ENCODE results near the gene COMMD7.
"Not testable (repeated sequence)": the region's sequence is repeated elsewhere in the genome, so short reads cannot be mapped to it uniquely, and the experiment has no call there.

Gene COMMD7

GRCh38 chr20:32697608-32698007 lies 45.7 kb downstream of the COMMD7 start:
- H3F3A ChIP-seq (ENCODE audit: insufficient read depth, low read length), result peaks cover 11% of the 10 kb centered on the region
- no peaks in the 10 kb centered on the region for H3K27me3 ChIP-seq (replicated peaks; ENCODE audit: insufficient read depth, low read length)
- TF ChIP-seq CTCF (IDR thresholded peaks at IDR 0.05; ENCODE audit: low read length), result no peak
- no peak for TF ChIP-seq EZH2 (optimal IDR thresholded peaks at IDR 0.05; ENCODE audit: low read depth, low read length)
- TF ChIP-seq EZH2phosphoT487 (IDR thresholded peaks at IDR 0.05; ENCODE audit: low read length), result no peak
- H3K9me3 ChIP-seq (replicated peaks; ENCODE audit: insufficient read depth, low read length), result no peaks in the 10 kb centered on the region
- H3K4me1 ChIP-seq (ENCODE audit: low read length), result peaks cover 20% of the 10 kb centered on the region
- no peaks in the 10 kb centered on the region for H4K20me1 ChIP-seq (ENCODE audit: insufficient read depth, low read length)
- H3K79me2 ChIP-seq (ENCODE audit: low read length), result no peaks in the 10 kb centered on the region
- no peaks in the 10 kb centered on the region for H3K9me2 ChIP-seq (replicated peaks; ENCODE audit: insufficient read depth, low read length)
- no peak for DNase-seq
- H3K36me3 ChIP-seq (replicated peaks; ENCODE audit: insufficient read depth, low read length), result no peaks in the 10 kb centered on the region
- H2AFZ ChIP-seq (ENCODE audit: low read length), result no peak overlapping the region
- no peak overlapping the region; the same call in 1 of the 2 replicates for H3K27ac ChIP-seq (ENCODE audit: low read length)
- no peak overlapping the region for H3K4me2 ChIP-seq (ENCODE audit: low read depth, low read length)
- H3K9ac ChIP-seq (ENCODE audit: low read length), result no peak overlapping the region
- H3K4me3 ChIP-seq (ENCODE audit: low read length), result no peak overlapping the region

- Histone ChIP-seq H3K79me2 (ENCODE audit: low read length) (no peaks in the 10 kb centered on the region), H3K9me2 (replicated peaks; ENCODE audit: insufficient read depth, low read length) (no peaks in the 10 kb centered on the region), H2AFZ (ENCODE audit: low read length) (no peak overlapping the region), H3K27me3 (replicated peaks; ENCODE audit: insufficient read depth, low read length) (no peaks in the 10 kb centered on the region), H3K4me1 (ENCODE audit: low read length) (peaks cover 7% of the 10 kb centered on the region), H3F3A (ENCODE audit: insufficient read depth, low read length) (no peaks in the 10 kb centered on the region), H3K9me3 (replicated peaks; ENCODE audit: insufficient read depth, low read length) (no peaks in the 10 kb centered on the region), H3K4me3 (ENCODE audit: low read length) (no peak overlapping the region), H4K20me1 (ENCODE audit: insufficient read depth, low read length) (no peaks in the 10 kb centered on the region), H3K4me2 (ENCODE audit: low read depth, low read length) (no peak overlapping the region), H3K9ac (ENCODE audit: low read length) (no peak overlapping the region), H3K36me3 (replicated peaks; ENCODE audit: insufficient read depth, low read length) (no peaks in the 10 kb centered on the region), H3K27ac (ENCODE audit: low read length) (no peak overlapping the region)
- no peak for TF ChIP-seq EZH2phosphoT487 (IDR thresholded peaks at IDR 0.05; ENCODE audit: low read length)
- TF ChIP-seq CTCF (IDR thresholded peaks at IDR 0.05; ENCODE audit: low read length), result no peak
- no peak for TF ChIP-seq EZH2 (optimal IDR thresholded peaks at IDR 0.05; ENCODE audit: low read depth, low read length)
- no peak for DNase-seq
Observed at GRCh38 chr20:32695089-32695488, 48.2 kb downstream of the COMMD7 start.

DNA sequence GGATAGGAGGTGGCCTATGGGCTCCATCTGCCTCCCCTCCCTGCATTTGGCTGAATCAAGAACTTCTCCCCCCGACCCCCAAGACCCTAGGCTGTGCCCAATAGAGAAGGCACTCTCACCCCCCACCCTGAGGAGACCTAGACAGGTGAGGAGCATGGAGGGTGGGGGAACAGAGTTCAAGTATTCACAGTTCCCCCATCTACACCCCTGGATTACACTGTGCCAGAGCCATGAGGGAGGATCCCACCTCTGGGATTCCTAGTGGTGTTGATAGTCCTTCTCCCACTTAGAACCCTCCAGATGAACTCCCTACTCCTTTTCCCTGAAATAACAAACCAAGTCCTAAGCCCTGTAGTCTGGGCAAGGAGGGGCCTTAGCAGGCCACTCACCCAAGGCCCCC lies 54.3 kb downstream of the COMMD7 start:
- H3K9ac ChIP-seq (ENCODE audit: low read length); H3F3A ChIP-seq (ENCODE audit: insufficient read depth, low read length); H4K20me1 ChIP-seq (ENCODE audit: insufficient read depth, low read length); H3K4me1 ChIP-seq (ENCODE audit: low read length); H3K9me3 ChIP-seq (replicated peaks; ENCODE audit: insufficient read depth, low read length); DNase-seq; H3K27ac ChIP-seq (ENCODE audit: low read length); H3K4me2 ChIP-seq (ENCODE audit: low read depth, low read length); H3K27me3 ChIP-seq (replicated peaks; ENCODE audit: insufficient read depth, low read length); H3K4me3 ChIP-seq (ENCODE audit: low read length); H3K36me3 ChIP-seq (replicated peaks; ENCODE audit: insufficient read depth, low read length); H2AFZ ChIP-seq (ENCODE audit: low read length); H3K79me2 ChIP-seq (ENCODE audit: low read length); H3K9me2 ChIP-seq (replicated peaks; ENCODE audit: insufficient read depth, low read length): not testable (repeated sequence)

- Histone ChIP-seq H3K79me2 (ENCODE audit: low read length) (no peaks in the 10 kb centered on the region), H3K4me3 (ENCODE audit: low read length) (no peak overlapping the region), H3K36me3 (replicated peaks; ENCODE audit: insufficient read depth, low read length) (no peaks in the 10 kb centered on the region), H3K27me3 (replicated peaks; ENCODE audit: insufficient read depth, low read length) (no peaks in the 10 kb centered on the region), H2AFZ (ENCODE audit: low read length) (no peak overlapping the region), H3K9me2 (replicated peaks; ENCODE audit: insufficient read depth, low read length) (no peaks in the 10 kb centered on the region), H4K20me1 (ENCODE audit: insufficient read depth, low read length) (no peaks in the 10 kb centered on the region), H3K4me1 (ENCODE audit: low read length) (0 out of 2 replicates have a peak, but pooled peaks cover 6% of the 10 kb centered on the region), H3K9ac (ENCODE audit: low read length) (no peak overlapping the region), H3F3A (ENCODE audit: insufficient read depth, low read length) (no peaks in the 10 kb centered on the region), H3K4me2 (ENCODE audit: low read depth, low read length) (no peak overlapping the region), H3K27ac (ENCODE audit: low read length) (no peak overlapping the region), H3K9me3 (replicated peaks; ENCODE audit: insufficient read depth, low read length) (no peaks in the 10 kb centered on the region)
- no peak for DNase-seq
- no peak for TF ChIP-seq CTCF (IDR thresholded peaks at IDR 0.05; ENCODE audit: low read length)
- TF ChIP-seq EZH2 (optimal IDR thresholded peaks at IDR 0.05; ENCODE audit: low read depth, low read length), result no peak
- TF ChIP-seq EZH2phosphoT487 (IDR thresholded peaks at IDR 0.05; ENCODE audit: low read length), result no peak
Observed at GRCh38 chr20:32687180-32687532, 56.1 kb downstream of the COMMD7 start.

Measured in MM.1S (cell line).